Motor neuron (in vitro differentiated cells): ENCODE measurements around the gene TMA7. TPM values are rescaled to one million over a fixed set of nuclear protein-coding genes. Genes with fewer than 3 reads are reported as not detected.

Experiments used
- ATAC-seq, 8 experiments: fragments of 200-7000 bp; cut with Tn5 transposase; replicated peaks in 6 of 8; 2 replicates each; pipeline ENCODE4 v1.8.0; 2021; ENCODE audit warnings: mild to moderate bottlenecking in 8 of 8, moderate library complexity in 8 of 8
- H3K27ac ChIP-seq, 2 donors: fragments of 250-450 bp; sonication (Bioruptor Pico); 2 replicates each; pipeline ENCODE4 v1.9.0; 2021; ENCODE audit warnings: antibody characterized with exemption in 2 of 2, mild to moderate bottlenecking in 2 of 2, moderate library complexity in 1 of 2
- H3K4me1 ChIP-seq, 2 donors: fragments of 250-450 bp; sonication (Bioruptor Pico); replicated peaks in 1 of 2; 2 replicates each; pipeline ENCODE4 v1.6.1; 2021; ENCODE audit warnings: antibody characterized with exemption in 2 of 2, mild to moderate bottlenecking in 2 of 2, moderate library complexity in 1 of 2
- H3K4me3 ChIP-seq, 5 donors: fragments of 250-450 bp; sonication (Bioruptor Pico); 2 replicates each; pipeline ENCODE4 v1.9.0; 2021; ENCODE audit warnings: antibody characterized with exemption in 5 of 5, mild to moderate bottlenecking in 5 of 5, moderate library complexity in 4 of 5
- WGBS, 10 experiments: fragments of 450-650 bp; shearing (Covaris generic); methylation state at CpG; one replicate each; pipeline ENCODE4 v1.0.0; 2022; 5-methylcytosine and 5-hydroxymethylcytosine counted together
- in situ Hi-C, 9 experiments: fragments of 400-800 bp; cut with MboI; loops; one replicate each; pipeline ENCODE4 v1.15.0; 2021; ENCODE audit warnings: low sequenced_read_pairs in 9 of 9, low pct_unique_long_range_greater_than_20kb in 2 of 9; ENCODE audit not compliant: unreplicated experiment in 9 of 9
- total RNA-seq, 8 experiments: library from RNA; unstranded; fragments of 300-600 nt; gene quantifications; 2 replicates each; pipeline versions ENCODE4 v1.2.3 to v1.2.4, GENCODE V29; 2022

TMA7 gene
- total RNA-seq, 8 experiments from 2014 or later = 375 to 754 (median 499) TPM

DNA sequence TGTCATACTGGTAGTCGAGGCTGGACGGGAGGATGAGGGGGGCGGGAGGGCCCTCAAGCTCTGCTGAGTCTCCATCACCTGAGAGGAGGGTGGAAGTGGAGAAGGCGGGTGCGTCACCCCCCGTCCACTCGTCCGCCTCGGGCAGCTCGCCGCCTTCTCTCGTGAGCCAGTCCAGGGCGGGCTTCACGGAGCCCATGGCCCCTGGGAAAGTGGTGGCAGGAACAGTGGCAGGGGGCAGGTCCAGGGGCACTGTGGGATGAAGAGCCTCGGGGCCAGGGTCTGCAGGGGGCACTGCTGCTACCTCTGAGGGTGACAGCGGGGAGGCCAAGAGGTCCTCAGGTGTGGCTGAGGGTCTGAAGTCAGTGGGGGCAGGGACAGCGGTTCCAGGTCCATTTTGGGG lies 20.5 kb upstream of the TMA7 start:
- Histone ChIP-seq H3K4me3 (no peak overlapping the region), H3K27ac (no peak overlapping the region), H3K4me1 (peaks cover 0 to 2% of the 10 kb centered on the region in 2 donors)
- in situ Hi-C loops = no loop called here
- ATAC-seq = no peak
- 70 to 100% methylated on average over 1 to 2 of the region's 17 CpGs; no CpG with 5 or more reads in 8 of the 10 experiments for WGBS, 10 experiments

DNA sequence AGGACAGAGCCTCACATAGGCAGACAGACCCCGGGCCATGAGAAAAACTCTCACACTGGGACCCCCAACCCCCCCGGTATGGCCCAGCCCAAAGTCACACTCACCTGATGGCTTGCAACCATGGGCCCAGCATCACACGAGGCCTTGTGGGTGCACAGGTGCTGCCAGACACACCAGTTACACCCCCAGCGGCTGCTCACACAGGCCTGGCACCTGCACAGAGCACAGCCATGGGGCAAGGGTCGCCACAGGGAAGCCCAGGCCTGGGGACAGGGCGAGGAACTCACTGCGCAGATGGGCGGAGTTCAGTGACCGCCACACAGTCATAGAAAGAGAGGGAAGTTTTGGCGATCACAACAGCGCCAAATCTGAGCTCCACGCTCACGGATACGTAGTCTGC lies 19.5 kb upstream of the TMA7 start:
- ATAC-seq = no peak
- WGBS, 10 experiments = 80 to 100% (median 92%) methylated on average over 1 to 5 of the region's 14 CpGs; no CpG with 5 or more reads in 5 of the 10 experiments
- no peak overlapping the region for H3K27ac ChIP-seq
- H3K4me1 ChIP-seq = peaks cover 4 to 5% of the 10 kb centered on the region in 2 donors
- no peak overlapping the region for H3K4me3 ChIP-seq
- in situ Hi-C loops = no loop called here

DNA sequence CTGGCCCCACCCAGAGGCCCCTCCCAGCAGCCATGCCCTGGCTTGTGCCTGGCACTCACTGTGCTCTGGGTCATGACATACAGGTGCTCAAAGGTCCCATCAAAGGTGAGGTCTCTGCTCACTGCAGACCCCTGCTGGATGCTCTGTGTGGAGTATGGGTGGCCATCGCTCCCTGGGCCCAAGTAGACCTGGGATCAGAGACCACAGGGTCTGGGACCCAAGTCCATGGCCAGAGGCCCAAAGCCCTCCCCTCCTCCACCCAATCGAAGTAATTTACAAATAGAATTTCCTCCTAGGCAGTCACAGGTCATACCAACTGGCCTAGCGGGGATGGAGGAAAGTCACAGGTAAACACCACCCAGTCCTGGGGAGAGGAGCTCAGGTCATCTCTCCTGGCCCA lies 17.8 kb upstream of the TMA7 start:
- ATAC-seq = no peak
- Histone ChIP-seq H3K4me3 (no peak overlapping the region), H3K4me1 (peaks cover 17 to 22% of the 10 kb centered on the region in 2 donors), H3K27ac (no peak overlapping the region)
- 50 to 100% methylated on average over 1 of the region's 3 CpGs; no CpG with 5 or more reads in 8 of the 10 experiments for WGBS, 10 experiments
- in situ Hi-C loops = no loop called here

DNA sequence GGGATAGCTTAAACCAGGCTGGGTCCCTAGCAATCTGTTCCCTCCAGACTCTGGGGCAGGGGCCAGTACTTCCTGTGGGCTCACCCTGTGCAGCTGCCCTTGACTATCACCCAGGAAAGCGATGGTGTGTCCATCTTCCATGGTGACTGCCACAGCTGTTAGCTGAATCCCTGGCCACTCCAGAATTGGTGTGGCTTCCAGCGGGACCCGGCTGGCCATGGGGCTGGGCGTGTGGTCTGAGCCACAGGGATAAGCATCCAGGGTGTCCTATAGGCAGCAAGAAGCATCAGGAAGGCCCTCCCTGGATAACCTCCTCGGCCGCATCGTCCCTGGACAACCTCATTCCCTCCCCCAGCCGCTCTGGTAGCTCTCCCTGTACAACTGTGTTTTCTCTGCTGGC lies 17.4 kb upstream of the TMA7 start:
- H3K4me3 ChIP-seq = no peak overlapping the region
- H3K4me1 ChIP-seq = peaks cover 21 to 26% of the 10 kb centered on the region in 2 donors
- 92 to 100% (median 100%) methylated on average over 1 to 4 of the region's 8 CpGs; no CpG with 5 or more reads in 7 of the 10 experiments for WGBS, 10 experiments
- in situ Hi-C loops = no loop called here
- H3K27ac ChIP-seq = no peak overlapping the region
- ATAC-seq = no peak

DNA sequence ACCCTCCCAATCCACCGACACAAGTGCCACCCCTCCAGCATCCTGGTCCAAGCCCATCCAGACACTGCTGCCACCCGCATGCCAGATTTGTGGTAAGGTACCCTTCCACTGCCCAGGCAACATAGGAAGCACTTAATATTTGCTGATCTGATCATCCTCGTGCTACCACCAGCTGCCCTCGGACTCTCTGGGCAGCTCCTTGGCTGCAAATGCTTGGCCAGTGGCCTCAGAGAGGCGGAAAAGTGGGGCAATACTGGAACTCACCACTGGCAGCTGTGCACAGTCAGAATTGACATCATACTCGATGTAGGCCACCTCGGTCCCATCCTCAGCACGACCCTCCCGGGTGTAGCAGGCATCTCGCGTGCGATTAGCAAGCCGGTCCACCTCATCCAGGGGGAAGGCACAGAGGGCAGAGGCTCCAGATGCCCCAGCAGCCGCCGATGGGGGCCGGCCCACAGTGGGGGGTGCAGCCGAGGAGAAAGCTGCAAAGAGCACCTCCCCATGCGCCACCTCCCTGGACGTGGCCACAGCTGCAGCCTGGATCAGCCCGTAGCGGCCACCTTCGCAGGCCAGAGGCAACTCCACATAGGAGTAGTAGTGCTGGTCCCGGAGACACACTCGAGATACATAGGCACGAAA lies 16.7 kb upstream of the TMA7 start:
- no peak for ATAC-seq
- Histone ChIP-seq H3K27ac (no peak overlapping the region), H3K4me3 (no peak overlapping the region), H3K4me1 (peaks cover 27 to 33% of the 10 kb centered on the region in 2 donors)
- in situ Hi-C loops = no loop called here
- WGBS, 10 experiments = 67 to 95% (median 80%) methylated on average over 3 to 5 of the region's 25 CpGs; no CpG with 5 or more reads in 6 of the 10 experiments

DNA sequence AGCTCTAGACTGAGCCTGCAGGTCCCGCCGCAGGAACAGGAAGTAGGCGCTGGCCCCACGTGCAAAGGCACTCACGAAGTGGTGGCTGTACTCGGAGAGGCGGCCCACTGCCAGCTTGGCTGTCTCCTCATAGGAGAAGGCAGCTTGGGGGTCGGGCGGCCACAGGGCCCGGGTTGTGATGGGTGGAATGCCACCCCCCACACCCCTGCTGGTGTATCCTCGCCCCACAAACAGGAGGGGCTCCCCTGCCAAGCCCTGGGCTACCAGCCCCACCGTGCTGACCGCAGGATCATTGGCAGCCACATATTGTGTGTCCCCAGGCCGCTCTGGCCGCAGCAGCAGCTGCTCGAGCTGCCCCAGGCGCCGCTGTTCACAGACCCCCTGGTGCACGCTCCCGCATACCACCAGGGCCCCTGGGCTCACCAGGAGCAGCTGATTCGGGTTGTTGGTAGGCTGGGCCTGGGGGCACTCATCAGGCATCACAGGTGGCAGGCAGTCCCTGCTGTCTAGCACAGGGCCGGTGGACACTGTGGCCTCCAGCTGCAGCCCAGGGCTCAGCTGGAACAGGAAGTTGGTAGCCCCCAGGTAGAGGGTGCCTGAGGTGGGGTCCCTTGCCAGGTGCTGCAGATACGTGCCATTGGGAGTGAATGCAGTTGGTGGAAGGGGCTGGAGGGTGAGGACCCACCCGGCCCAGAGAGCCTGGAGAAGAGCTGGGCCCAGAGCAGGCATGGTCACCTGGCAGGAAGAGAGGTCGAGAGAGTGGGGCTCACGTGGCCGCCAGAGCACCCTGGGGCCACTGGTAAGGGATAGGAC lies 16.0 kb upstream of the TMA7 start:
- no peak overlapping the region for H3K4me3 ChIP-seq
- H3K27ac ChIP-seq = no peak overlapping the region
- in situ Hi-C loops = no loop called here
- peaks cover 27 to 34% of the 10 kb centered on the region in 2 donors for H3K4me1 ChIP-seq
- whole genome bisulfite sequencing, 10 experiments = 91 to 100% (median 94%) methylated on average over 2 to 6 of the region's 27 CpGs; no CpG with 5 or more reads in 6 of the 10 experiments
- ATAC-seq = no peak

DNA sequence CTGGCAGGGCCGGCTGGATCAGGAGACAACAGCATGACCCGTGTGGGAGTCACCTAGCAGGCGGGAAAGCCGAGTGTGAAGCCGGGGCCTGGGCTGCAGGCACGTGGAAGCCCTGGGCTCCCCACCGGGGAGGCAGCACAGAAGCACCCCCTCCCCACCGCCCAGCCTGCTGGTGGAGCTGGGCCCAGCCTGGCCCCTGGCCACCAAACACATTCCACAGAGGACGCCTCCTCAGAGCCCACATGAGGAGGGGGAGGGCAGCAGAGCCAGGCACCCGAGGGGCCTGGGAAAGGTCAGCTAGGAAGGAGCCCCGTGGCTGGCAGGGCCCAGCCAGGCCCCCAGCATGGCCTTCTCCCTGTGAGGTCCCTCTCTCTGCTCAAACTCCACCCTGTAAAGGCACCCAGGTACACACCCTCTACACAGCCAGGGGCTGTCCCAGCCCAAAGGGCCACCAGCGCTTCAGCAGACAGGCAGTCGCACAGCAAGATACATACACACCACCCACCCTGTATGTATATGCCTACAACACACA lies 14.7 kb upstream of the TMA7 start:
- Histone ChIP-seq H3K4me3 (no peak overlapping the region), H3K27ac (no peak overlapping the region), H3K4me1 (peaks cover 31 to 37% of the 10 kb centered on the region in 2 donors)
- WGBS, 10 experiments = 72 to 100% (median 80%) methylated on average over 1 to 4 of the region's 13 CpGs; no CpG with 5 or more reads in 7 of the 10 experiments
- in situ Hi-C loops = loop anchor here in 5 of 9 experiments (25.0 kb wide), 2 partner anchors 163 to 188 kb away; partner anchors contain the start of gene ZNF589 (in 1 of the 5)
- ATAC-seq = peak in 4 of 8 experiments; percentile 1 to 11 (median 8)

DNA sequence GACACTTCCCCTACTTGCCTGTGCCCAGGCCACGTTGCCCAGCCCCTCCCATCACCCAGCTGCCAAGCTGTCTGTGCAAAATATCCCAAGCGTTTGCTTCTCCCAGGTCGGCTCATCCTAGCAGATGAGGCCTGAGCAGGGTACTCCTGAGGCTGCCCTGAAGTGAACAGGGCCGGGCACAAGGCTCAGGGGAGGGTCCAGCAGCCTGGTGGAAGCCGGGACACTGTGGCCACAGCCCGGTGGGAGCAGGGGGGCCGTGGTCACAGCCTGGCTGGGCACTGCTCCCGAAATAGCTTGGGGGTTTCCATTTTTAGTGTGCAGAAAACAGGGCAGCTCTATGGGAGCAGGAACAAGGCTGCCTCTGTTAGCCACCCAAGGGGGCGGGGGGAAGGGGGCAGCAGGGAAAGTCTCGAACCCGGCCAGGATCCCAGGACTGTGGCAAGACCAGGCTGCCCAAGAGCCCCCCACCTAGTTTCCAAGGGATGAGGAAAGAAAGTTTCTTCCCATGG lies 13.6 kb upstream of the TMA7 start:
- H3K4me1 ChIP-seq = peaks cover 31 to 37% of the 10 kb centered on the region in 2 donors
- peak in 1 of 8 experiments; percentile 1 for ATAC-seq
- 26 to 100% (median 78%) methylated on average over 1 to 6 of the region's 11 CpGs; no CpG with 5 or more reads in 4 of the 10 experiments for WGBS, 10 experiments
- no peak overlapping the region for H3K4me3 ChIP-seq
- in situ Hi-C loops = loop anchor here in 5 of 9 experiments (25.0 kb wide), 2 partner anchors 164 to 189 kb away; partner anchors contain the start of gene ZNF589 (in 1 of the 5)
- H3K27ac ChIP-seq = no peak overlapping the region

DNA sequence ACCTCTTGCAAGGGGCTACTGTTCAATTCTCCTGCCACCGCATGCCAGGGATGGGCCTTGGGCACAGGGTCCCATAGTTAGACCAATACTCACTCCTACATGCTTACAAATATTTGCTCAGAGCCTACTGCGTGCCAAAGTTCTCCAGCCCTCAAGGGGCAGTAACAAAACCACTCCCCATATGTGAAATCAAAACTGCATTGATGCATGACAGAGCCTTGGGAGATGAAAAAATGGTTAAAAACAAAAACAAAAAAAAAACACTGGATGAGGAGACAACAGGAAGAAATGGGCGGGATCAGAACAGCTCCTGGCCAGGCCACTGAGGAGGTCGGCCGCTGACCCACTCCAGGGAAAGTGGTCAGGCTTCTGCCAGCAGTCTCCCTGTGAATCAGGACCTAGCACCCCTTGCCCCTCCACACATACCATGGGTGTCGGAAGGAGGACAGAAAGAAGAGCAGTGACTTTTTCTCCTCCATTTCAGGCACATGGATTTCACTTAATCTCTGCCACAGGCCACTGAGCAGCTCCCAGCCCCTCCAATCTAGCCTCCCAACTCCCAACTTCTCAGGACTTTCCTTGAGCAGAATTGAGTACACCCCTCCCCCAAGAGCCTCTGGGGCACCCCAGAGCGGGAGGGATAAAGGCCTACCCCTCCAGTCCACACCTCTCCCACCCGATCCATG lies 13.0 kb upstream of the TMA7 start:
- peaks cover 31 to 37% of the 10 kb centered on the region in 2 donors for H3K4me1 ChIP-seq
- peak overlapping the region in 2 of 5 donors; percentile 4 to 88 for H3K4me3 ChIP-seq
- peak in 3 of 8 experiments; percentile 2 to 11 (median 6) for ATAC-seq
- no peak overlapping the region for H3K27ac ChIP-seq
- WGBS, 10 experiments = 33 to 100% (median 62%) methylated on average over 1 to 6 of the region's 8 CpGs; no CpG with 5 or more reads in 2 of the 10 experiments
- in situ Hi-C loops = loop anchor here in 5 of 9 experiments (25.0 kb wide), 2 partner anchors 165 to 190 kb away; partner anchors contain the start of gene ZNF589 (in 1 of the 5)

DNA sequence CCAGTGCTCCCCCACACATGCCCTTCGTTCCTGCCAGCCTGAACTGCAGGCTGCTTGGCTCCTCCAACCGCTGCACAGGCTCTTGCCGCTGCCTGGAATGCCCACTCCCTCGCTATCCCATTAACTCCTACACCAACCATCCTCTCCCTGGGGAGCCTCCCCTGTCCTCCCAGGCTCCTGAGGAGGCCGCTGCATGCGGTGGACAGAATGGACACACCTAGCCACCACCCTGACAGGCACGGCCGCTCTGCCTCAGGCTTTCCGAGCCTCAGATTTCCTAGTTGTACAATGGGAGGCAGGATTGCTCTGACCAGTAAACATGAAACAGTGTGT lies 12.5 kb upstream of the TMA7 start:
- in situ Hi-C loops = loop anchor here in 5 of 9 experiments (25.0 kb wide), 2 partner anchors 165 to 190 kb away; partner anchors contain the start of gene ZNF589 (in 1 of the 5)
- peak in 2 of 8 experiments; percentile 0 to 2 for ATAC-seq
- Histone ChIP-seq H3K27ac (no peak overlapping the region), H3K4me3 (peak overlapping the region in 3 of 5 donors; percentile 4 to 93 (median 88)), H3K4me1 (peaks cover 31 to 37% of the 10 kb centered on the region in 2 donors)
- WGBS, 10 experiments = 36 to 80% (median 80%) methylated on average over 1 to 6 of the region's 9 CpGs; no CpG with 5 or more reads in 7 of the 10 experiments

DNA sequence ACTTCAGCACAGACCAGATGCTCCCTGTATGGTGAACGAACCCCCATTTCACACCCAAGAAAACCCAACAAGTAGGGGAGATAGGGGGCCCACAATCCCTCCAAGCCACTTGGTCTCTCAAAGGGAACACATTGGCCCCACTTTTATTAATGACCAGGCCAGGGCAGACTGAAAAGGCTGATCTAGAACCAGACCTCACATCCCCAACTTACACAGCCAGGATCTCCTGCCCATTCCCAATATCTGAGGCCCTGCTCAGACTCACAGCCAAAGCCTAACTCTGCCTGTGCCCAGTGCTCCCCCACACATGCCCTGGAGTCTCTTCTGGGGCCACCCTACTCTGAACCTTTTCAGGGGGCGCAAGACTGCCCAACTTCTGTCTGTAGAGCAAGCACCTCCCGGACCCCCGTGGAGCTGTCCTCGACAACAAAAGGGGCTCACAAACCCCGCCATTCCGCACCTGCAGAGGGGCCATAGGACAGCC lies 11.9 kb upstream of the TMA7 start:
- H3K4me3 ChIP-seq = peak overlapping the region; percentile 82 to 93 (median 88)
- in situ Hi-C loops = loop anchor here in 5 of 9 experiments (25.0 kb wide), 2 partner anchors 166 to 191 kb away; partner anchors contain the start of gene ZNF589 (in 1 of the 5)
- ATAC-seq = no peak
- WGBS, 10 experiments = 13 to 67% (median 20%) methylated on average over 1 to 6 of the region's 7 CpGs; no CpG with 5 or more reads in 6 of the 10 experiments
- H3K27ac ChIP-seq = peak overlapping the region; percentile 93 to 94
- peaks cover 31 to 37% of the 10 kb centered on the region in 2 donors for H3K4me1 ChIP-seq
